HepG2 (cell line): Measurements from ENCODE around the gene PHACTR1. TPM values are rescaled to one million over a fixed set of nuclear protein-coding genes. Genes with fewer than 3 reads are reported as not detected.

Experiments
- ATAC-seq: fragments of 200-7000 bp; cut with Tn5 transposase; 3 replicates; pipeline ENCODE4 v1.9.1; 2020; ENCODE audit warnings: mild to moderate bottlenecking, moderate library complexity
- BruUV-seq: library from RNA; stranded (reverse); fragments of 400-500 nt; replicated peaks from 2 replicates; lab custom pipeline; 2021; lab: Mats Ljungman, UMichigan
- CTCF ChIA-PET: fragments of 300-600 bp; formaldehyde crosslinking; extraction: SDS; loops from one replicate; lab custom pipeline; 2021; ENCODE audit warnings: low total read pairs, inconsistent platforms, low intra/inter-chr PET ratio; lab: Yijun Ruan, JAX
- POLR2A ChIA-PET: fragments of 350-600 bp; sonication (Branson Sonifier 250); formaldehyde crosslinking; loops from one replicate; lab custom pipeline; 2020; ENCODE audit warnings: antibody characterized with exemption, inconsistent platforms; lab: Yijun Ruan, JAX
- DNase-seq: peaks from one replicate; pipeline ENCODE4 v3.0.0-alpha.2; 2015; ENCODE audit warnings: low spot score
- FAIRE-seq: peaks from 3 replicates; lab custom pipeline; 2011; peaks lifted over from hg19 to GRCh38; lab: Jason Lieb, UNC
- H2AFZ ChIP-seq: one replicate; pipeline ENCODE4 v1.6.1; 2011; ENCODE audit warnings: low read length, inconsistent platforms
- H3K27ac ChIP-seq: fragments of 300-600 bp; 3 replicates; pipeline ENCODE4 v1.8.0; 2011; ENCODE audit warnings: mixed run types, mild to moderate bottlenecking, mixed read lengths, low read length, inconsistent platforms; ENCODE audit not compliant: insufficient read depth; ENCODE audit errors: extremely low read length
- H3K27me3 ChIP-seq, 2 experiments: fragments of 200-600 bp in 1 of 2; 2 replicates in 1 of 2; 3 replicates in 1 of 2; pipeline versions ENCODE4 v1.6.0 to v1.8.0; 2011; ENCODE audit warnings: low read length in 2 of 2, mild to moderate bottlenecking in 2 of 2, moderate library complexity in 2 of 2, inconsistent platforms in 1 of 2; ENCODE audit not compliant: insufficient read depth in 2 of 2, control insufficient read depth in 1 of 2
- H3K36me3 ChIP-seq, 2 experiments: fragments of 200-600 bp in 1 of 2; replicated peaks in 1 of 2; 2 replicates in 1 of 2; 3 replicates in 1 of 2; pipeline versions ENCODE4 v1.5.1 to v1.8.0; 2011; ENCODE audit warnings: low read length in 2 of 2, inconsistent platforms in 1 of 2; ENCODE audit not compliant: insufficient read depth in 2 of 2, control insufficient read depth in 1 of 2
- H3K4me1 ChIP-seq: 2 replicates; pipeline ENCODE4 v1.5.1; 2012; ENCODE audit warnings: low read length, inconsistent platforms; ENCODE audit not compliant: insufficient read depth
- H3K4me2 ChIP-seq: 2 replicates; pipeline ENCODE4 v1.6.0; 2011; ENCODE audit warnings: low read depth, low read length, inconsistent platforms
- H3K4me3 ChIP-seq, 3 experiments: fragments of 200-600 bp in 1 of 3; sonication (generic), shearing (Covaris generic) in 1 of 3; replicated peaks in 1 of 3; 2 replicates each; pipeline ENCODE4 v1.5.1; 2011 to 2016; ENCODE audit warnings: low read length in 3 of 3, inconsistent platforms in 2 of 3, low read depth in 2 of 3, mild to moderate bottlenecking in 2 of 3, control low read depth in 1 of 3, mixed read lengths in 1 of 3; ENCODE audit not compliant: insufficient read depth in 1 of 3
- H3K79me2 ChIP-seq: one replicate; pipeline ENCODE4 v1.6.1; 2011; ENCODE audit warnings: low read length, inconsistent platforms; ENCODE audit not compliant: insufficient read depth
- H3K9ac ChIP-seq: 2 replicates; pipeline ENCODE4 v1.6.0; 2011; ENCODE audit warnings: mild to moderate bottlenecking, low read depth, low read length, inconsistent platforms; ENCODE audit not compliant: insufficient read depth
- H3K9me3 ChIP-seq: 2 replicates; pipeline ENCODE4 v1.5.1; 2012; ENCODE audit warnings: mild to moderate bottlenecking, low read length
- H4K20me1 ChIP-seq: 2 replicates; pipeline ENCODE4 v1.6.0; 2011; ENCODE audit warnings: inconsistent platforms, mild to moderate bottlenecking, low read length, moderate library complexity; ENCODE audit not compliant: insufficient read depth
- RARA ChIP-seq: IDR thresholded peaks from 2 replicates; pipeline ENCODE4 v1.6.1; 2016; ENCODE audit warnings: missing genetic modification reagents, missing compliant biosample characterization
- ZFP90 ChIP-seq: sonication (generic); formaldehyde crosslinking; IDR thresholded peaks from 2 replicates; pipeline ENCODE4 v1.8.0; 2022; ENCODE audit warnings: missing genetic modification reagents, mild to moderate bottlenecking, inconsistent platforms, borderline replicate concordance
- ZNF792 ChIP-seq: IDR thresholded peaks from 2 replicates; pipeline ENCODE4 v1.6.1; 2016
- WGBS: methylation state at CpG from one replicate; pipeline ENCODE4 v1.1.6; 2017; ENCODE audit warnings: low lambda C conversion rate; 5-methylcytosine and 5-hydroxymethylcytosine counted together
- in situ Hi-C: cut with HindIII; loops from 2 replicates; pipeline ENCODE4 v1.10.0; 2017; ENCODE audit warnings: low pct_unique_long_range_greater_than_20kb; ENCODE audit not compliant: extremely low pct_ligation_motif_present
- intact Hi-C: fragments of 100-400 bp; cut with micrococcal nuclease; formaldehyde crosslinking; loops from one replicate; pipeline ENCODE4 v1.10.0; 2022; ENCODE audit not compliant: unreplicated experiment
- polyA plus RNA-seq, 8 experiments: library from polyadenylated mRNA; depleted of rRNA in 3 of 8; stranded (reverse) in 7 of 8; unstranded in 1 of 8; fragments of >200 nt; fragmentation: Illumina TruSeq in 4 of 8; extraction: Trizol in 4 of 8; gene quantifications; 2 replicates each; pipeline versions ENCODE4 v1.2.1 to v1.2.3, GENCODE V29; 2011 to 2016; ENCODE audit warnings: low read depth in 4 of 8, missing spikeins in 1 of 8, mixed read lengths in 1 of 8; ENCODE audit not compliant: insufficient read depth in 1 of 8
- total RNA-seq, 5 experiments: library from RNA; depleted of rRNA; stranded (reverse); fragments of >200 nt; fragmentation: Illumina TruSeq; extraction: Trizol; gene quantifications; 2 replicates each; pipeline ENCODE4 v1.2.3, GENCODE V29; 2016; ENCODE audit warnings: low read depth in 1 of 5
- TF ChIP-seq, protein P1 (sequence below): sonication (generic); formaldehyde crosslinking; IDR thresholded peaks from 2 replicates; pipeline ENCODE4 v1.5.1; 2020; ENCODE audit warnings: mild to moderate bottlenecking, missing genetic modification reagents, borderline replicate concordance
- TF ChIP-seq, protein P2 (sequence below): sonication (generic); formaldehyde crosslinking; IDR thresholded peaks from 2 replicates; pipeline ENCODE4 v1.8.1; 2022; ENCODE audit warnings: mild to moderate bottlenecking, missing genetic modification reagents
- TF ChIP-seq, protein P3 (sequence below): fragments of 450-650 bp; IDR thresholded peaks from 2 replicates; pipeline ENCODE4 v1.6.1; 2017; ENCODE audit warnings: mild to moderate bottlenecking

Gene PHACTR1
- total and polyA plus RNA-seq, 2 of the 13 experiments (the other 11 are each of a cell fraction or from before 2014, with no cell fraction given), result 0.09 TPM; not detected in 1

DNA sequence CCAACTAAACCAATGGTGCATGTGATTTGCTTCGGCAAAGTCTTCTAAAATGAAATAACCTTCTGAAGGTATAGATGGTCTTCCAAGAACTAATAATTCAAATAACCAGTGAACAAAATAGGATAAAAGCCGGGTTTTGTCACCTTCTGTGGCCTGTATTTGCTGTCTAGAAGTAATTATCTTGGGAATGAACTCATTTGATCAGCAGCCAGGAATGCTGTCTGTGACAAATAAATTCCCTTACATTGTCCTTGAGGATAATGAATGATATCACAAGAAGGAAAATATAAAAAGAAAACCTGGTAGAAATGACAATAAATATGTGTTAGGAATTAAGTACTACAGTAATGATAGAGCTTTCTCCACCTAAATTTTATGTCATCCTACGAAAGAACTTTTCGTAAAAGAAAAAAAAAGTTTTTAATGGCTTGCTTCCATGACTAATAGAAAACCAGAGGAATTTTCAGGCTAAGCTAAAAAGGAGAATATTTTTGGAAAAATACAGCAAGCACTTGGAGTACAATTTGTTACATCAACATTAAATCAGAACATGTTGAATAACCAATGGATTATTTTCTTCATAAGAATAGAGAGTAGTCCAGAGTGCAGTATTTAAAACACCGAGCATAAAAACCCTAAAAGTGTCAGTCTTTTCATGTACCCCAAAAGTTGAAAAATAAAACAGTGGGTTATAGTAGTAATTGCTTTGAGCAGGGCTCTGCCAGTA, 364.1 kb downstream of the PHACTR1 start:
- Histone ChIP-seq H3K27ac (no peak overlapping the region), H3K9ac (no peak overlapping the region), H3K4me1 (no peaks in the 10 kb centered on the region), H3K36me3 (no peaks in the 10 kb centered on the region), H4K20me1 (no peaks in the 10 kb centered on the region), H3K79me2 (no peaks in the 10 kb centered on the region), H3K27me3 (no peaks in the 10 kb centered on the region), H3K4me3 (no peak overlapping the region), H3K9me3 (no peaks in the 10 kb centered on the region), H2AFZ (no peak overlapping the region), H3K4me2 (no peak overlapping the region)
- no TSS peak for BruUV-seq
- FAIRE-seq (no peak), DNase-seq (no peak), ATAC-seq (no peak)
- WGBS, result 8% methylated on average over 5 of the region's 5 CpGs
- TF ChIP-seq ZNF792 (CRISPR knock-in tag), result no peak
- TF ChIP-seq RARA (CRISPR knock-in tag), result no peak
- TF ChIP-seq ZFP90 (CRISPR knock-in tag), result no peak
- TF ChIP-seq, protein P1, sequence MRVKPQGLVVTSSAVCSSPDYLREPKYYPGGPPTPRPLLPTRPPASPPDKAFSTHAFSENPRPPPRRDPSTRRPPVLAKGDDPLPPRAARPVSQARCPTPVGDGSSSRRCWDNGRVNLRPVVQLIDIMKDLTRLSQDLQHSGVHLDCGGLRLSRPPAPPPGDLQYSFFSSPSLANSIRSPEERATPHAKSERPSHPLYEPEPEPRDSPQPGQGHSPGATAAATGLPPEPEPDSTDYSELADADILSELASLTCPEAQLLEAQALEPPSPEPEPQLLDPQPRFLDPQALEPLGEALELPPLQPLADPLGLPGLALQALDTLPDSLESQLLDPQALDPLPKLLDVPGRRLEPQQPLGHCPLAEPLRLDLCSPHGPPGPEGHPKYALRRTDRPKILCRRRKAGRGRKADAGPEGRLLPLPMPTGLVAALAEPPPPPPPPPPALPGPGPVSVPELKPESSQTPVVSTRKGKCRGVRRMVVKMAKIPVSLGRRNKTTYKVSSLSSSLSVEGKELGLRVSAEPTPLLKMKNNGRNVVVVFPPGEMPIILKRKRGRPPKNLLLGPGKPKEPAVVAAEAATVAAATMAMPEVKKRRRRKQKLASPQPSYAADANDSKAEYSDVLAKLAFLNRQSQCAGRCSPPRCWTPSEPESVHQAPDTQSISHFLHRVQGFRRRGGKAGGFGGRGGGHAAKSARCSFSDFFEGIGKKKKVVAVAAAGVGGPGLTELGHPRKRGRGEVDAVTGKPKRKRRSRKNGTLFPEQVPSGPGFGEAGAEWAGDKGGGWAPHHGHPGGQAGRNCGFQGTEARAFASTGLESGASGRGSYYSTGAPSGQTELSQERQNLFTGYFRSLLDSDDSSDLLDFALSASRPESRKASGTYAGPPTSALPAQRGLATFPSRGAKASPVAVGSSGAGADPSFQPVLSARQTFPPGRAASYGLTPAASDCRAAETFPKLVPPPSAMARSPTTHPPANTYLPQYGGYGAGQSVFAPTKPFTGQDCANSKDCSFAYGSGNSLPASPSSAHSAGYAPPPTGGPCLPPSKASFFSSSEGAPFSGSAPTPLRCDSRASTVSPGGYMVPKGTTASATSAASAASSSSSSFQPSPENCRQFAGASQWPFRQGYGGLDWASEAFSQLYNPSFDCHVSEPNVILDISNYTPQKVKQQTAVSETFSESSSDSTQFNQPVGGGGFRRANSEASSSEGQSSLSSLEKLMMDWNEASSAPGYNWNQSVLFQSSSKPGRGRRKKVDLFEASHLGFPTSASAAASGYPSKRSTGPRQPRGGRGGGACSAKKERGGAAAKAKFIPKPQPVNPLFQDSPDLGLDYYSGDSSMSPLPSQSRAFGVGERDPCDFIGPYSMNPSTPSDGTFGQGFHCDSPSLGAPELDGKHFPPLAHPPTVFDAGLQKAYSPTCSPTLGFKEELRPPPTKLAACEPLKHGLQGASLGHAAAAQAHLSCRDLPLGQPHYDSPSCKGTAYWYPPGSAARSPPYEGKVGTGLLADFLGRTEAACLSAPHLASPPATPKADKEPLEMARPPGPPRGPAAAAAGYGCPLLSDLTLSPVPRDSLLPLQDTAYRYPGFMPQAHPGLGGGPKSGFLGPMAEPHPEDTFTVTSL (CRISPR knock-in tag), result no peak
- TF ChIP-seq, protein P2, sequence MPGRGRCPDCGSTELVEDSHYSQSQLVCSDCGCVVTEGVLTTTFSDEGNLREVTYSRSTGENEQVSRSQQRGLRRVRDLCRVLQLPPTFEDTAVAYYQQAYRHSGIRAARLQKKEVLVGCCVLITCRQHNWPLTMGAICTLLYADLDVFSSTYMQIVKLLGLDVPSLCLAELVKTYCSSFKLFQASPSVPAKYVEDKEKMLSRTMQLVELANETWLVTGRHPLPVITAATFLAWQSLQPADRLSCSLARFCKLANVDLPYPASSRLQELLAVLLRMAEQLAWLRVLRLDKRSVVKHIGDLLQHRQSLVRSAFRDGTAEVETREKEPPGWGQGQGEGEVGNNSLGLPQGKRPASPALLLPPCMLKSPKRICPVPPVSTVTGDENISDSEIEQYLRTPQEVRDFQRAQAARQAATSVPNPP (CRISPR knock-in tag), result no peak
- TF ChIP-seq, protein P3, sequence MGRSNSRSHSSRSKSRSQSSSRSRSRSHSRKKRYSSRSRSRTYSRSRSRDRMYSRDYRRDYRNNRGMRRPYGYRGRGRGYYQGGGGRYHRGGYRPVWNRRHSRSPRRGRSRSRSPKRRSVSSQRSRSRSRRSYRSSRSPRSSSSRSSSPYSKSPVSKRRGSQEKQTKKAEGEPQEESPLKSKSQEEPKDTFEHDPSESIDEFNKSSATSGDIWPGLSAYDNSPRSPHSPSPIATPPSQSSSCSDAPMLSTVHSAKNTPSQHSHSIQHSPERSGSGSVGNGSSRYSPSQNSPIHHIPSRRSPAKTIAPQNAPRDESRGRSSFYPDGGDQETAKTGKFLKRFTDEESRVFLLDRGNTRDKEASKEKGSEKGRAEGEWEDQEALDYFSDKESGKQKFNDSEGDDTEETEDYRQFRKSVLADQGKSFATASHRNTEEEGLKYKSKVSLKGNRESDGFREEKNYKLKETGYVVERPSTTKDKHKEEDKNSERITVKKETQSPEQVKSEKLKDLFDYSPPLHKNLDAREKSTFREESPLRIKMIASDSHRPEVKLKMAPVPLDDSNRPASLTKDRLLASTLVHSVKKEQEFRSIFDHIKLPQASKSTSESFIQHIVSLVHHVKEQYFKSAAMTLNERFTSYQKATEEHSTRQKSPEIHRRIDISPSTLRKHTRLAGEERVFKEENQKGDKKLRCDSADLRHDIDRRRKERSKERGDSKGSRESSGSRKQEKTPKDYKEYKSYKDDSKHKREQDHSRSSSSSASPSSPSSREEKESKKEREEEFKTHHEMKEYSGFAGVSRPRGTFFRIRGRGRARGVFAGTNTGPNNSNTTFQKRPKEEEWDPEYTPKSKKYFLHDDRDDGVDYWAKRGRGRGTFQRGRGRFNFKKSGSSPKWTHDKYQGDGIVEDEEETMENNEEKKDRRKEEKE, result no peak
- intact Hi-C loops (no loop called here), in situ Hi-C loops (no loop called here)
- POLR2A ChIA-PET, result no interaction called here
- CTCF ChIA-PET, result no interaction called here
